ENCODE data around the gene ARL4C.

- TF ChIP-seq CTCF (conservative IDR thresholded peaks at IDR 0.05; ENCODE audit: low read length): peak; percentile 80
- TF ChIP-seq EZH2phosphoT487 (IDR thresholded peaks at IDR 0.05; ENCODE audit: borderline replicate concordance, low read depth, low read length): no peak
Observed at GRCh38 chr2:234483568-234484251, 13.2 kb downstream of the ARL4C start.
